DOHH2 (cell line): ENCODE measurements around the gene PNMT.

Source experiments
- H3F3A ChIP-seq: fragments of 200-600 bp; sonication (generic), shearing (Covaris generic); 2 replicates; pipeline ENCODE4 v1.6.0; 2016; ENCODE audit warnings: antibody characterized with exemption, mild to moderate bottlenecking; ENCODE audit not compliant: control insufficient read depth, insufficient read depth
- H3K27ac ChIP-seq: fragments of 200-600 bp; sonication (generic); 2 replicates; pipeline ENCODE4 v1.5.1; 2014; ENCODE audit warnings: low read depth, mild to moderate bottlenecking, low read length, moderate library complexity
- H3K27me3 ChIP-seq: fragments of 200-600 bp; sonication (generic); 2 replicates; pipeline ENCODE4 v1.6.1; 2014; ENCODE audit warnings: mild to moderate bottlenecking, low read length, mixed read lengths; ENCODE audit not compliant: control insufficient read depth
- H3K36me3 ChIP-seq: fragments of 200-600 bp; sonication (generic); 2 replicates; pipeline ENCODE4 v1.6.1; 2014; ENCODE audit warnings: mild to moderate bottlenecking, low read length, moderate library complexity, mixed read lengths; ENCODE audit not compliant: control insufficient read depth
- H3K4me1 ChIP-seq: fragments of 200-600 bp; sonication (generic); 2 replicates; pipeline ENCODE4 v1.6.1; 2014; ENCODE audit warnings: mild to moderate bottlenecking, low read length, mixed read lengths; ENCODE audit not compliant: control insufficient read depth
- H3K4me2 ChIP-seq: fragments of 200-600 bp; sonication (generic); 2 replicates; pipeline ENCODE4 v1.6.0; 2014; ENCODE audit warnings: mild to moderate bottlenecking, low read length, moderate library complexity
- H3K4me3 ChIP-seq: fragments of 200-600 bp; sonication (generic); 2 replicates; pipeline ENCODE4 v1.5.1; 2014; ENCODE audit warnings: mild to moderate bottlenecking, low read length, mixed read lengths
- H3K79me2 ChIP-seq: fragments of 200-600 bp; sonication (generic); 2 replicates; pipeline ENCODE4 v1.6.1; 2014; ENCODE audit warnings: mild to moderate bottlenecking, low read length, mixed read lengths; ENCODE audit not compliant: control insufficient read depth
- H3K9me2 ChIP-seq: fragments of 200-600 bp; sonication (generic); replicated peaks from 2 replicates; pipeline ENCODE4 v1.6.1; 2014; ENCODE audit warnings: mild to moderate bottlenecking, low read length, mixed read lengths; ENCODE audit not compliant: control insufficient read depth
- H3K9me3 ChIP-seq: fragments of 200-600 bp; sonication (generic); 2 replicates; pipeline ENCODE4 v1.6.1; 2014; ENCODE audit warnings: antibody characterized with exemption, low read length, mixed read lengths; ENCODE audit not compliant: control insufficient read depth, insufficient read depth
- H4K20me1 ChIP-seq: fragments of 200-600 bp; sonication (generic); 2 replicates; pipeline ENCODE4 v1.6.0; 2014; ENCODE audit warnings: low read depth, mild to moderate bottlenecking, antibody characterized with exemption, low read length, moderate library complexity; ENCODE audit not compliant: control insufficient read depth, insufficient read depth
- EZH2phosphoT487 ChIP-seq: fragments of 200-600 bp; sonication (generic); IDR thresholded peaks from 2 replicates; pipeline ENCODE4 v1.6.1; 2017; ENCODE audit warnings: borderline replicate concordance, mild to moderate bottlenecking, antibody characterized with exemption, low read length, moderate library complexity, mixed read lengths
- TF ChIP-seq, protein P1 (sequence below): fragments of 200-600 bp; sonication (generic); IDR thresholded peaks from one replicate; pipeline ENCODE4 v1.5.1; 2014; ENCODE audit warnings: antibody characterized with exemption, mild to moderate bottlenecking, low read depth, low read length; ENCODE audit not compliant: poor library complexity, severe bottlenecking

The PNMT gene

GRCh38 chr17:39679521-39680192 is 11.4 kb downstream of the PNMT start:
- H3K27me3 ChIP-seq, result no peaks in the 10 kb centered on the region
- H3K4me3 ChIP-seq, result peak overlapping the region; percentile 31

DNA sequence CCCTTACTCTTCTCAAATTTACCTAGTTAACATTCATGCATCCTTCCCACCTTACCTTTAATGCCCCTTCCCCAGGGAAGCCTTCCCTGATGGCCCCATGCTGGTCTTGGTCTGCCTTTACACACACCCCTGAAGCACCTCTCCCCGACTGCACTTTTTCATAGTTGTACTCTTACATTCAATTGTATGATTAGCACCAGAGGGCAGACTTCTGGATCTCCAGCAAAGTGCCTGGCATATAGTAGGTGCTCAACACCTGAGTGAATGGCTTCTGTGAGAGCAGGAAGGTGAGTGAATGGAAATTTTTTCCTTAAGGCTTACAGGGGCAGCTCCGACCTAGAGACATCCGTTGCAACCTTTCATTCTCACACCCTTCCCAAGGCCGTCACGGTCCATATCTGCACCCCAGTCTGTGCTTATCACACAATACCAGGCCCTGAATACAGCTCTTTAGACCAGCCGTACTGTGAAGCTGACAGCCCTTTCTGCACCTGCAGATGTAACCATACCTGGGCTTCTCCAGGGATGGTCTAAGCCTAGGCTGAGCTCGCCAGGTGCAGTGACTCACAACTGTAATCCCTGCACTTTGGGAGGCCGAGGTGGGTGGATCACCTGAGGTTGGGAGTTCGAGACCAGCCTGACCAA is 15.2 kb downstream of the PNMT start:
- Histone ChIP-seq H3K27me3 (no peaks in the 10 kb centered on the region), H3K79me2 (no peaks in the 10 kb centered on the region), H3K4me1 (peaks cover 40% of the 10 kb centered on the region), H3F3A (peaks cover 9% of the 10 kb centered on the region), H3K4me2 (no peak overlapping the region), H3K36me3 (no peaks in the 10 kb centered on the region), H3K9me2 (no peaks in the 10 kb centered on the region), H3K9me3 (no peaks in the 10 kb centered on the region), H4K20me1 (no peaks in the 10 kb centered on the region), H3K27ac (no peak overlapping the region), H3K4me3 (no peak overlapping the region)
- TF ChIP-seq, protein P1, sequence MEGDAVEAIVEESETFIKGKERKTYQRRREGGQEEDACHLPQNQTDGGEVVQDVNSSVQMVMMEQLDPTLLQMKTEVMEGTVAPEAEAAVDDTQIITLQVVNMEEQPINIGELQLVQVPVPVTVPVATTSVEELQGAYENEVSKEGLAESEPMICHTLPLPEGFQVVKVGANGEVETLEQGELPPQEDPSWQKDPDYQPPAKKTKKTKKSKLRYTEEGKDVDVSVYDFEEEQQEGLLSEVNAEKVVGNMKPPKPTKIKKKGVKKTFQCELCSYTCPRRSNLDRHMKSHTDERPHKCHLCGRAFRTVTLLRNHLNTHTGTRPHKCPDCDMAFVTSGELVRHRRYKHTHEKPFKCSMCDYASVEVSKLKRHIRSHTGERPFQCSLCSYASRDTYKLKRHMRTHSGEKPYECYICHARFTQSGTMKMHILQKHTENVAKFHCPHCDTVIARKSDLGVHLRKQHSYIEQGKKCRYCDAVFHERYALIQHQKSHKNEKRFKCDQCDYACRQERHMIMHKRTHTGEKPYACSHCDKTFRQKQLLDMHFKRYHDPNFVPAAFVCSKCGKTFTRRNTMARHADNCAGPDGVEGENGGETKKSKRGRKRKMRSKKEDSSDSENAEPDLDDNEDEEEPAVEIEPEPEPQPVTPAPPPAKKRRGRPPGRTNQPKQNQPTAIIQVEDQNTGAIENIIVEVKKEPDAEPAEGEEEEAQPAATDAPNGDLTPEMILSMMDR, result no peak
- TF ChIP-seq EZH2phosphoT487, result no peak

More at GRCh38 chr17:39679521-39680192, 11.4 kb downstream of the PNMT start:
- TF ChIP-seq, protein P1, result no peak
- TF ChIP-seq EZH2phosphoT487, result no peak
- Histone ChIP-seq H3K36me3 (no peaks in the 10 kb centered on the region), H3K9me3 (no peaks in the 10 kb centered on the region), H3F3A (peaks cover 2% of the 10 kb centered on the region; the same call in 1 of the 2 replicates), H3K79me2 (no peaks in the 10 kb centered on the region), H3K4me2 (peak overlapping the region; percentile 54), H3K4me1 (peaks cover 68% of the 10 kb centered on the region), H4K20me1 (no peaks in the 10 kb centered on the region), H3K9me2 (no peaks in the 10 kb centered on the region), H3K27ac (peak overlapping the region; percentile 38)

DNA sequence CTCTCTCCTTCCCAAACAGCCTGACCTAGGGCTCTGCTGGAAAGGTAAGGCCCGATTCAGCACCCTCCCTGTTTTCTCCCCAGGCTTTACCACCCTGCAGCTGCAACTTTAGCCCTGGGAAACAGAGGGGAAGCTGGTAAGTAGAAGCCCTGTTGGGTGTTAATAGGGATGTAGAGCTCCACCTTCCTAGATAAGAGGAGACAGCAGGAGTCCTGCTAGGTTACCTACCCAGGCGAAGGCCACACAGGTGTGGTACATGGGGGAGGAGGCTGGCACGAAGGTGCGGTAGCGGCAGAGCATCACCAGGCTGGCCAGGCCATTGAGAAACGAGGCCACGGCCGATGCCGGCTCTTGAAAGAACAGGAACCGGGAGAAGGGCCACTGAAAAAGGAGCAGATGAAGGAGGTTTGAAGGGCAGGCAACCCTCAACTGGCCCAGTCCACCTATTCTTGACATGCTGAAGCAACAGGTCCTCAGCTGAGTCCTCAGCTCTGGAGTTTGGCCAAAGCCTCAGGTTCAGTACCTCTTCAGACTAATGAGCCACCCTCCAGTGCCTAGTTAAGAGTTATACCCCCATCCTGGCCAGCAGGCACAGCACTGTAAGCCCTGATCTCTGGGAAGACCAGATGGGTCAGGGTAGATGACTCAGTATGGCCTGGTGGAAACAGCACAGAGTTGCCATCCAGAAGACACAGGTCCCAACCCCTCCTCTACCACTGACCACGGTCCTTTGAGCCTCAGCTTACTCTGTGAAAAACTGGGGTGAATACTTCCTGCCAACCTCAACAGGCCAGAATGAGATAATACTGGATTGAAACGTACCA is 16.3 kb downstream of the PNMT start:
- Histone ChIP-seq H3K4me2 (no peak overlapping the region), H3K79me2 (peaks cover 3% of the 10 kb centered on the region; the same call in 1 of the 2 replicates)
- TF ChIP-seq, protein P1, result no peak
- TF ChIP-seq EZH2phosphoT487, result no peak

More for the DNA sequence above, 16.3 kb downstream of the PNMT start:
- Histone ChIP-seq H3K9me2 (no peaks in the 10 kb centered on the region), H3K9me3 (no peaks in the 10 kb centered on the region), H4K20me1 (no peaks in the 10 kb centered on the region), H3K4me3 (no peak overlapping the region), H3K36me3 (no peaks in the 10 kb centered on the region), H3K27me3 (no peaks in the 10 kb centered on the region), H3F3A (peaks cover 9% of the 10 kb centered on the region), H3K27ac (no peak overlapping the region), H3K4me1 (peaks cover 37% of the 10 kb centered on the region)
